Fibroblast of mammary gland (primary cell): ENCODE results near the gene BLZF1.
"Not testable (repeated sequence)": the region's sequence is repeated elsewhere in the genome, so short reads cannot be mapped to it uniquely, and the experiment has no call there.

ENCODE experiments used
- DNase-seq: peaks from one replicate; pipeline ENCODE4 v3.0.0-alpha.2; 2010; ENCODE audit warnings: low read depth
- H3K4me3 ChIP-seq: 2 replicates; pipeline ENCODE4 v1.5.1; 2011; ENCODE audit warnings: low read depth, mild to moderate bottlenecking, low read length, moderate library complexity; ENCODE audit not compliant: control insufficient read depth
- TF ChIP-seq, protein P1 (sequence below): conservative IDR thresholded peaks from 2 replicates; pipeline ENCODE4 v1.5.1; 2011; ENCODE audit warnings: low read depth, low read length, inconsistent platforms; ENCODE audit not compliant: control insufficient read depth, insufficient read depth

Gene BLZF1

DNA sequence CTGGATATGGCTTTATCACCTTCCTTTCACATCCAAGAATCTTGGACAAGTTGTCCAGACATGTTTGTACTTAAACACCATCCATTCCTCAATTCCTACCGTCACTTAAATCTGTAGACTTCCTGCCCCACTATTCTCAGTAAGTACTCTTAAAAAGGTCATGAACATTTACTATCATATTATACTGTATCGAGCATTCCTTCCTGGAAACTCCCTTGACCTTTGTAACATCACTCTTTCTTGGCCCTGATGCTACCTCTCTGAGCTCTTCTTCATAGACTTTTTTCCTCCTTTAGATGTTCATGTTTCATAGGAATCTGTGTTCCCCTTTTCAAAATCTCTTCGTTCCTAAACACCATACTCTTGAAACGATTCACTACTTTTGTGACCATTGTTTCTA is 15.5 kb downstream of the BLZF1 start:
- H3K4me3 ChIP-seq, result no peak overlapping the region
- no peak for DNase-seq
- TF ChIP-seq, protein P1, sequence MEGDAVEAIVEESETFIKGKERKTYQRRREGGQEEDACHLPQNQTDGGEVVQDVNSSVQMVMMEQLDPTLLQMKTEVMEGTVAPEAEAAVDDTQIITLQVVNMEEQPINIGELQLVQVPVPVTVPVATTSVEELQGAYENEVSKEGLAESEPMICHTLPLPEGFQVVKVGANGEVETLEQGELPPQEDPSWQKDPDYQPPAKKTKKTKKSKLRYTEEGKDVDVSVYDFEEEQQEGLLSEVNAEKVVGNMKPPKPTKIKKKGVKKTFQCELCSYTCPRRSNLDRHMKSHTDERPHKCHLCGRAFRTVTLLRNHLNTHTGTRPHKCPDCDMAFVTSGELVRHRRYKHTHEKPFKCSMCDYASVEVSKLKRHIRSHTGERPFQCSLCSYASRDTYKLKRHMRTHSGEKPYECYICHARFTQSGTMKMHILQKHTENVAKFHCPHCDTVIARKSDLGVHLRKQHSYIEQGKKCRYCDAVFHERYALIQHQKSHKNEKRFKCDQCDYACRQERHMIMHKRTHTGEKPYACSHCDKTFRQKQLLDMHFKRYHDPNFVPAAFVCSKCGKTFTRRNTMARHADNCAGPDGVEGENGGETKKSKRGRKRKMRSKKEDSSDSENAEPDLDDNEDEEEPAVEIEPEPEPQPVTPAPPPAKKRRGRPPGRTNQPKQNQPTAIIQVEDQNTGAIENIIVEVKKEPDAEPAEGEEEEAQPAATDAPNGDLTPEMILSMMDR, result no peak

DNA sequence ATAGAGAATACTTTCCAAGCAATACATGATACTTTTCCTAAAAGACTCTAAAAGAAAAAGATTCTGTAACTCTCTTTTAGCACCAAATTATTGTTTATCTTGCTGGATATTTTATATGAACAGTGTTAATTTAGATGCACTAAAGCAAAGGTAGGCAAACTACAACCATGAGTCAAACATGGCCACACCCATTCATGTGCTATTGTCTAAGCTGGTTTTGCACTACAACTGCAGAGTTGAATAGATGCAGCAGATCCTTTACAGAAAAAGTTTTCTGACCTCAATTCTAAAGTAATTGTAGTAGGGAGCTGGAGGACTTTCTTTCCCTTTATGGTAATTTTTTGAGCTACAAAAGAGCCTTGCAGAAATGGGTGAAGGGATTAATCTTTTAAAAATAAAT is 19.4 kb downstream of the BLZF1 start:
- no peak overlapping the region for H3K4me3 ChIP-seq
- DNase-seq, result no peak
- TF ChIP-seq, protein P1, result no peak

DNA sequence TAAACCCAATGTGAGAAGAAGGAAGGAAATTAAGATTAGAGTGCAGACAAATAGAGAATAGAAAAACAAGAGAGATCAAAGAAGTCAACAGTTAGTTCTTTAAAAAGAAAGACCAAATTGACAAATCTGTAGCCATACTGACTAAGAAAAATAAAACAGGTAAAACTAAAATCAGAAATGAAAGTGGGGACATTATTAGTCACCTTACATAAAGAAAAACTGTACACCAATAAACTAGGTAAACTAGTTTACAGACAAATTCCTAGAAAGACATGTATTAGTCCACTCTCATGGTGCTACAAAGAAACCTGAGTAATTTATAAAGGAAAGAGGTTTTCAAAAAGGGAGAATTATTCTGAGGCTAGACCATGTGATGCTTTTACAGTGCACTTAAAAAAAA is 22.3 kb downstream of the BLZF1 start:
- TF ChIP-seq, protein P1, result no peak
- no peak for DNase-seq
- no peak overlapping the region for H3K4me3 ChIP-seq

DNA sequence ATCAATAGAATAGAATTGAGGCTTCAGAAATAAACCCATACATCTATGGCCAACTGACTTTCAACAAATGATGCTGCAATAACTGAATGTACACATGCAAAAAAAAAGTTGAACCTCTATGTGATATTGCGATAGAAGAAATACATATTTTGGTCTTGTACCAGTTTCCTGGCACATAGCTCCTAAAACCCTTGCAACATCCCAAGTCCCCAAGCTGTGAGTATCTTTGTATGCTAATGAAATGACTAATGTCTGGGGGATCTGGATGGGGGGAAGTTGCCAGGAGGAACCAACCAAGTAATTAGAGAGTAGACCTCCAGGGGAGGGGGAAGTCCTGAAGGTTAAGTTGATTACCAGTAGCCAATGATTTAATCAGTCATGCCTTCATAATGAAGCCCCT is 24.4 kb downstream of the BLZF1 start:
- no peak overlapping the region for H3K4me3 ChIP-seq
- TF ChIP-seq, protein P1, result no peak
- DNase-seq, result no peak

DNA sequence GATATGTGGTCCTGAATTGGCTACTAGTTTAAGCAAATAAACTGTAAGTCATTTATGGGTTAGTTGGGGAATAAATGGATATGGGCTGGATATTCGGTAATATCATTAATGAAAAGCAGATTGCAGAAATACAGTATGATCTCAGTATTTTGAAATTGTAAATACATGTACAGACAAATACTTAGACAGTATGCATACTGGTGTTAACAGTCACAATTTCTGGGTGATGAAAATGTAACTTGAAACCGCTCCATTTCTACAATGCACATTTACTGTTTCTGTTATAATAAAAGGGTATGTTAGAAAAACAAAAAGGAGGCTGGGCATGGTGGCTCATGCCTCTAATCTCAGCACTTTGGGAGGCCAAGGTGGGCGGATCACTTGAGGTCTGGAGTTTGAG is 28.0 kb downstream of the BLZF1 start:
- peak; percentile 10 for DNase-seq
- TF ChIP-seq, protein P1, result no peak
- no peak overlapping the region for H3K4me3 ChIP-seq

DNA sequence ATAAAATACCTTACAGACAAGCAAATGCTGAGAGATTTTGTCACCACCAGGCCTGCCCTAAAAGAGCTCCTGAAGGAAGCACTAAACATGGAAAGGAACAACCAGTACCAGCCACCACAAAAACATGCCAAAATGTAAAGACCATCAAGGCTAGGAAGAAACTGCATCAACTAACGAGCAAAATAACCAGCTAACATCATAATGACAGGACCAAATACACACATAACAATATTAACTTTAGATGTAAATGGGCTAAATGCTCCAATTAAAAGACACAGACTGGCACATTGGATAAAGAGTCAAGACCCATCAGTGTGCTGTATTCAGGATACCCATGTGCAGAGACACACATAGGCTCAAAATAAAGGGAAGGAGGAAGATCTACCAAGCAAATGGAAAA is 34.6 kb downstream of the BLZF1 start:
- DNase-seq, H3K4me3 ChIP-seq: not testable (repeated sequence)

DNA sequence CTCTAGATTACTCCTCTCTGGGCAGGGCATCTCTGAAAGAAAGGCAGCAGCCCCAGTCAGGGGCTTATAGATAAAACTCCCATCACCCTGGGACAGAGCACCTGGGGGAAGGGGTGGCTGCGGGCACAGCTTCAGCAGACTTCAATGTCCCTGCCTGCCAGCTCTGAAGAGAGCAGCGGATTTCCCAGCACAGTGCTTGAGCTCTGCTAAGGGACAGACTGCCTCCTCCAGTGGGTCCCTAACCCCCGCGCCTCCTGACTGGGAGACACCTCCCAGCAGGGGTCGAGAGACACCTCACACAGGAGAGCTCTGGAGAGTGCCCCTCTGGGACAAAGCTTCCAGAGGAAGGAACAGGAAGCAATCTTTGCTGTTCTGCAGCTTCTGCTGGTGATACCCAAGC is 40.3 kb downstream of the BLZF1 start:
- not testable (repeated sequence) for H3K4me3 ChIP-seq, DNase-seq

DNA sequence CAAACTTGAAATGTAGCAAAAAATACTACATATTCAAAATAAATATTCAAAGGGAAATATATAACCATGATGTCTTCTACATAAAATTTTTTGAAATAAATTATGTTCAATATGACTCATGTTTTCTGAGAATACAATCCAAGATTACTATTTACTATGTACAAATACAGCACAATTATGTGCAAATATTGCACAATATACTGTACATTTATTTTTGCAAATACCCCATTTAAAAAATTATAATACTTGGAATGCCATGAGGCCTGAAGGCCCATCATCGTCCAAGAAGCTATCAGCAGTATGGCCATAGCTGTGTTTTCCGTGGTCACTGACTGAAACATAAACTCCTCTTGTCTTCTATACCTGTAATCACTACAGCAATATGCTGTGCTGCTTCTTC is 47.0 kb downstream of the BLZF1 start:
- TF ChIP-seq, protein P1, result no peak
- no peak overlapping the region for H3K4me3 ChIP-seq
- no peak for DNase-seq
